Activated CD4-positive, alpha-beta memory T cell treated with anti-CD3 and anti-CD28 coated beads for 36 hours (primary cell): ENCODE data around the gene ARMC3. TPM values are rescaled to one million over a fixed set of nuclear protein-coding genes. Genes with fewer than 3 reads are reported as not detected.
"Not testable (repeated sequence)": the region's sequence is repeated elsewhere in the genome, so short reads cannot be mapped to it uniquely, and the experiment has no call there.

Source experiments
- CTCF ChIA-PET: fragments of 350-600 bp; sonication (Branson Sonifier 250); formaldehyde crosslinking; loops from one replicate; lab custom pipeline; 2021; ENCODE audit warnings: antibody characterized with exemption, inconsistent platforms; lab: Charles Lee
- POLR2A ChIA-PET: fragments of 350-600 bp; sonication (Branson Sonifier 250); formaldehyde crosslinking; loops from one replicate; lab custom pipeline; 2021; ENCODE audit warnings: antibody characterized with exemption; lab: Charles Lee
- DNase-seq: peaks from one replicate; pipeline ENCODE4 v3.0.0-alpha.2; 2020
- H3K27ac Mint-ChIP-seq: one replicate; pipeline ENCODE4 v1.8.0; 2021; ENCODE audit warnings: mixed read lengths
- H3K27me3 Mint-ChIP-seq: one replicate; pipeline ENCODE4 v1.8.0; 2021; ENCODE audit warnings: mixed read lengths
- H3K36me3 Mint-ChIP-seq: one replicate; pipeline ENCODE4 v1.8.0; 2021; ENCODE audit warnings: mixed read lengths
- H3K4me1 Mint-ChIP-seq: one replicate; pipeline ENCODE4 v1.8.0; 2021; ENCODE audit warnings: low read depth, mixed read lengths
- H3K4me3 Mint-ChIP-seq: one replicate; pipeline ENCODE4 v1.8.0; 2021; ENCODE audit warnings: mild to moderate bottlenecking, mixed read lengths
- H3K9me3 Mint-ChIP-seq: one replicate; pipeline ENCODE4 v1.8.0; 2021; ENCODE audit warnings: mixed read lengths
- intact Hi-C: fragments of 100-400 bp; cut with micrococcal nuclease; formaldehyde crosslinking; loops from one replicate; pipeline ENCODE4 v1.15.1; 2023
- total RNA-seq, 2 experiments: library from RNA; stranded (reverse); gene quantifications; one replicate each; pipeline ENCODE4 v1.2.3, GENCODE V29; 2021

The ARMC3 gene
- not detected for total RNA-seq

- CTCF ChIA-PET: interaction anchor here (0.9 to 1.2 kb wide), 2 partner anchors 61 to 353 kb away, joined by 4 read pairs; no protein-coding TSS in a partner anchor
- no peak within 1 kb of the TSS for H3K4me3 Mint-ChIP-seq
- H3K27ac Mint-ChIP-seq: no peak within 1 kb of the TSS
- intact Hi-C loops: no loop called here
- DNase-seq: peak; percentile 77
- POLR2A ChIA-PET: no interaction called here
- H3K4me1 Mint-ChIP-seq: no peaks in the 10 kb centered on the region
- no peaks in the 10 kb centered on the region for H3K36me3 Mint-ChIP-seq
- H3K9me3 Mint-ChIP-seq: no peaks in the 10 kb centered on the region
- peaks cover 13% of the 10 kb centered on the region for H3K27me3 Mint-ChIP-seq
Observed at GRCh38 chr10:22927661-22928403, at the start of gene ARMC3. TSS of gene ARMC3 (plus strand) at chr10:22928053. CDS start at chr10:22931997, 3,944 bp downstream.

- ChIA-PET POLR2A (no interaction called here), CTCF (no interaction called here)
- Mint-ChIP-seq H3K36me3 (peaks cover 4% of the 10 kb centered on the region), H3K4me3 (no peak overlapping the region), H3K9me3 (peaks cover 42% of the 10 kb centered on the region), H3K4me1 (no peaks in the 10 kb centered on the region), H3K27me3 (no peaks in the 10 kb centered on the region), H3K27ac (no peak overlapping the region)
- intact Hi-C loops: no loop called here
- no peak for DNase-seq
Observed at GRCh38 chr10:22891797-22892196, 36.1 kb upstream of the ARMC3 start.

GRCh38 chr10:22893781-22894180 lies 34.1 kb upstream of the ARMC3 start:
- Mint-ChIP-seq H3K4me3 (no peak overlapping the region), H3K4me1 (no peaks in the 10 kb centered on the region), H3K27ac (no peak overlapping the region), H3K27me3 (peaks cover 1% of the 10 kb centered on the region), H3K36me3 (peaks cover 3% of the 10 kb centered on the region), H3K9me3 (peaks cover 25% of the 10 kb centered on the region)
- no peak for DNase-seq
- POLR2A ChIA-PET: no interaction called here
- CTCF ChIA-PET: no interaction called here
- intact Hi-C loops: no loop called here

- Mint-ChIP-seq H3K4me1 (no peaks in the 10 kb centered on the region), H3K4me3 (no peak overlapping the region), H3K36me3 (peaks cover 3% of the 10 kb centered on the region), H3K27me3 (peaks cover 1% of the 10 kb centered on the region), H3K9me3 (peaks cover 21% of the 10 kb centered on the region), H3K27ac (no peak overlapping the region)
- no peak for DNase-seq
- ChIA-PET POLR2A (no interaction called here), CTCF (no interaction called here)
- intact Hi-C loops: no loop called here
Observed at GRCh38 chr10:22894714-22895113, 33.1 kb upstream of the ARMC3 start.

- intact Hi-C loops: no loop called here
- POLR2A ChIA-PET: no interaction called here
- no peak overlapping the region for H3K27ac Mint-ChIP-seq
- CTCF ChIA-PET: no interaction called here
- H3K4me1 Mint-ChIP-seq: no peaks in the 10 kb centered on the region
- no peak for DNase-seq
- H3K27me3 Mint-ChIP-seq: peaks cover 1% of the 10 kb centered on the region
- no peak overlapping the region for H3K4me3 Mint-ChIP-seq
- H3K9me3 Mint-ChIP-seq: peaks cover 21% of the 10 kb centered on the region
- H3K36me3 Mint-ChIP-seq: peaks cover 3% of the 10 kb centered on the region
Observed at GRCh38 chr10:22895252-22895651, 32.6 kb upstream of the ARMC3 start.

- H3K27me3 Mint-ChIP-seq: peaks cover 1% of the 10 kb centered on the region
- no peak for DNase-seq
- H3K36me3 Mint-ChIP-seq: no peaks in the 10 kb centered on the region
- no peak overlapping the region for H3K4me3 Mint-ChIP-seq
- POLR2A ChIA-PET: no interaction called here
- no peaks in the 10 kb centered on the region for H3K4me1 Mint-ChIP-seq
- intact Hi-C loops: no loop called here
- no peak overlapping the region for H3K27ac Mint-ChIP-seq
- peaks cover 12% of the 10 kb centered on the region for H3K9me3 Mint-ChIP-seq
- CTCF ChIA-PET: no interaction called here
Observed at GRCh38 chr10:22897371-22897770, 30.5 kb upstream of the ARMC3 start.

GRCh38 chr10:22899307-22899706 lies 28.5 kb upstream of the ARMC3 start:
- Mint-ChIP-seq H3K36me3 (peaks cover 1% of the 10 kb centered on the region), H3K27me3 (peaks cover 1% of the 10 kb centered on the region), H3K27ac (no peak overlapping the region), H3K9me3 (peaks cover 6% of the 10 kb centered on the region), H3K4me1 (no peaks in the 10 kb centered on the region), H3K4me3 (no peak overlapping the region)
- intact Hi-C loops: no loop called here
- CTCF ChIA-PET: no interaction called here
- no peak for DNase-seq
- POLR2A ChIA-PET: no interaction called here

- POLR2A ChIA-PET: no interaction called here
- peaks cover 6% of the 10 kb centered on the region for H3K9me3 Mint-ChIP-seq
- no peaks in the 10 kb centered on the region for H3K4me1 Mint-ChIP-seq
- DNase-seq: no peak
- intact Hi-C loops: no loop called here
- H3K27me3 Mint-ChIP-seq: peaks cover 1% of the 10 kb centered on the region
- CTCF ChIA-PET: no interaction called here
- no peak overlapping the region for H3K27ac Mint-ChIP-seq
- peaks cover 1% of the 10 kb centered on the region for H3K36me3 Mint-ChIP-seq
- no peak overlapping the region for H3K4me3 Mint-ChIP-seq
Observed at GRCh38 chr10:22899775-22900174, 28.1 kb upstream of the ARMC3 start.

- intact Hi-C loops: no loop called here
- Mint-ChIP-seq H3K36me3 (peaks cover 4% of the 10 kb centered on the region), H3K9me3 (peaks cover 6% of the 10 kb centered on the region), H3K4me1 (no peaks in the 10 kb centered on the region), H3K27me3 (peaks cover 1% of the 10 kb centered on the region), H3K4me3 (no peak overlapping the region), H3K27ac (no peak overlapping the region)
- no peak for DNase-seq
- CTCF ChIA-PET: no interaction called here
- POLR2A ChIA-PET: no interaction called here
Observed at GRCh38 chr10:22900841-22901601, 26.8 kb upstream of the ARMC3 start.

- POLR2A ChIA-PET, H3K9me3 Mint-ChIP-seq, CTCF ChIA-PET, H3K36me3 Mint-ChIP-seq, H3K27ac Mint-ChIP-seq, intact Hi-C loops, H3K4me1 Mint-ChIP-seq, H3K4me3 Mint-ChIP-seq, DNase-seq, H3K27me3 Mint-ChIP-seq: not testable (repeated sequence)
Observed at GRCh38 chr10:22902147-22902546, 25.7 kb upstream of the ARMC3 start.

GRCh38 chr10:22903694-22904093 lies 24.2 kb upstream of the ARMC3 start:
- Mint-ChIP-seq H3K36me3 (peaks cover 16% of the 10 kb centered on the region), H3K4me1 (no peaks in the 10 kb centered on the region), H3K27ac (no peak overlapping the region), H3K4me3 (no peak overlapping the region), H3K9me3 (peaks cover 20% of the 10 kb centered on the region), H3K27me3 (peaks cover 2% of the 10 kb centered on the region)
- POLR2A ChIA-PET: no interaction called here
- CTCF ChIA-PET: interaction anchor here (0.6 kb wide), 1 partner anchor 393 kb away, joined by 4 read pairs; no protein-coding TSS in a partner anchor
- DNase-seq: no peak
- intact Hi-C loops: no loop called here

- POLR2A ChIA-PET: no interaction called here
- Mint-ChIP-seq H3K4me1 (peaks cover 3% of the 10 kb centered on the region), H3K27me3 (peaks cover 2% of the 10 kb centered on the region), H3K27ac (no peak overlapping the region), H3K4me3 (no peak overlapping the region), H3K9me3 (peaks cover 34% of the 10 kb centered on the region), H3K36me3 (peaks cover 26% of the 10 kb centered on the region)
- DNase-seq: no peak
- CTCF ChIA-PET: no interaction called here
- intact Hi-C loops: no loop called here
Observed at GRCh38 chr10:22906767-22907166, 21.1 kb upstream of the ARMC3 start.
